ENCODE data around the gene DCTD. TPM values are rescaled to one million over a fixed set of nuclear protein-coding genes. Genes with fewer than 3 reads are reported as not detected.

Gene DCTD
- total RNA-seq, 1 experiment from 2014 or later: 168 TPM

GRCh38 chr4:182876427-182876826 is 40.8 kb downstream of the DCTD start:
- ChIA-PET CTCF (no interaction called here), POLR2A (no interaction called here)
- no TSS peak for BruUV-seq (replicated peaks)
- H3K27me3 Mint-ChIP-seq (ENCODE audit: insufficient read depth, unreplicated experiment): no peaks in the 10 kb centered on the region
- H3K9me3 Mint-ChIP-seq (ENCODE audit: unreplicated experiment): no peaks in the 10 kb centered on the region
- peaks cover 10% of the 10 kb centered on the region for H3K36me3 Mint-ChIP-seq (ENCODE audit: insufficient read depth, unreplicated experiment)
- TF ChIP-seq, protein P1, sequence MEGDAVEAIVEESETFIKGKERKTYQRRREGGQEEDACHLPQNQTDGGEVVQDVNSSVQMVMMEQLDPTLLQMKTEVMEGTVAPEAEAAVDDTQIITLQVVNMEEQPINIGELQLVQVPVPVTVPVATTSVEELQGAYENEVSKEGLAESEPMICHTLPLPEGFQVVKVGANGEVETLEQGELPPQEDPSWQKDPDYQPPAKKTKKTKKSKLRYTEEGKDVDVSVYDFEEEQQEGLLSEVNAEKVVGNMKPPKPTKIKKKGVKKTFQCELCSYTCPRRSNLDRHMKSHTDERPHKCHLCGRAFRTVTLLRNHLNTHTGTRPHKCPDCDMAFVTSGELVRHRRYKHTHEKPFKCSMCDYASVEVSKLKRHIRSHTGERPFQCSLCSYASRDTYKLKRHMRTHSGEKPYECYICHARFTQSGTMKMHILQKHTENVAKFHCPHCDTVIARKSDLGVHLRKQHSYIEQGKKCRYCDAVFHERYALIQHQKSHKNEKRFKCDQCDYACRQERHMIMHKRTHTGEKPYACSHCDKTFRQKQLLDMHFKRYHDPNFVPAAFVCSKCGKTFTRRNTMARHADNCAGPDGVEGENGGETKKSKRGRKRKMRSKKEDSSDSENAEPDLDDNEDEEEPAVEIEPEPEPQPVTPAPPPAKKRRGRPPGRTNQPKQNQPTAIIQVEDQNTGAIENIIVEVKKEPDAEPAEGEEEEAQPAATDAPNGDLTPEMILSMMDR (IDR thresholded peaks at IDR 0.05; ENCODE audit: unreplicated experiment): no peak
- intact Hi-C loops (cut with micrococcal nuclease): no loop called here
- DNase-seq (ENCODE audit: unreplicated experiment): no peak
- no peaks in the 10 kb centered on the region for H3K4me1 Mint-ChIP-seq (ENCODE audit: insufficient read depth, unreplicated experiment)
- no peak overlapping the region for H3K4me3 Mint-ChIP-seq (ENCODE audit: unreplicated experiment)
- no peak overlapping the region for H3K27ac Mint-ChIP-seq (ENCODE audit: low read depth, unreplicated experiment)

- Mint-ChIP-seq H3K9me3 (ENCODE audit: unreplicated experiment) (no peaks in the 10 kb centered on the region), H3K36me3 (ENCODE audit: insufficient read depth, unreplicated experiment) (peaks cover 10% of the 10 kb centered on the region), H3K4me1 (ENCODE audit: insufficient read depth, unreplicated experiment) (no peaks in the 10 kb centered on the region), H3K27me3 (ENCODE audit: insufficient read depth, unreplicated experiment) (no peaks in the 10 kb centered on the region), H3K27ac (ENCODE audit: low read depth, unreplicated experiment) (no peak overlapping the region), H3K4me3 (ENCODE audit: unreplicated experiment) (no peak overlapping the region)
- no peak for DNase-seq (ENCODE audit: unreplicated experiment)
- TF ChIP-seq, protein P1 (IDR thresholded peaks at IDR 0.05; ENCODE audit: unreplicated experiment): no peak
- POLR2A ChIA-PET: interaction anchor here (1.2 kb wide), 1 partner anchor 10 kb away, joined by 3 read pairs; no protein-coding TSS in a partner anchor
- intact Hi-C loops (cut with micrococcal nuclease): no loop called here
- CTCF ChIA-PET: interaction anchor here (0.6 kb wide), 2 partner anchors 171 to 1154 kb away, joined by 3 read pairs; no protein-coding TSS in a partner anchor
- BruUV-seq (replicated peaks): no TSS peak
These were observed 41.5 kb downstream of the DCTD start for GRCh38 chr4:182875453-182876405.

- no peak for DNase-seq (ENCODE audit: unreplicated experiment)
- Mint-ChIP-seq H3K4me3 (ENCODE audit: unreplicated experiment) (no peak overlapping the region), H3K36me3 (ENCODE audit: insufficient read depth, unreplicated experiment) (peaks cover 10% of the 10 kb centered on the region), H3K4me1 (ENCODE audit: insufficient read depth, unreplicated experiment) (no peaks in the 10 kb centered on the region), H3K27me3 (ENCODE audit: insufficient read depth, unreplicated experiment) (no peaks in the 10 kb centered on the region), H3K9me3 (ENCODE audit: unreplicated experiment) (no peaks in the 10 kb centered on the region), H3K27ac (ENCODE audit: low read depth, unreplicated experiment) (no peak overlapping the region)
- CTCF ChIA-PET: interaction anchor here (0.5 kb wide), 1 partner anchor 17 kb away, joined by 3 read pairs; no protein-coding TSS in a partner anchor
- TF ChIP-seq, protein P1 (IDR thresholded peaks at IDR 0.05; ENCODE audit: unreplicated experiment): no peak
- intact Hi-C loops (cut with micrococcal nuclease): no loop called here
- POLR2A ChIA-PET: interaction anchor here (1.2 kb wide), 1 partner anchor 10 kb away, joined by 3 read pairs; no protein-coding TSS in a partner anchor
- BruUV-seq (replicated peaks): no TSS peak
These were observed 42.3 kb downstream of the DCTD start for GRCh38 chr4:182874797-182875345.

- Mint-ChIP-seq H3K36me3 (ENCODE audit: insufficient read depth, unreplicated experiment) (peaks cover 10% of the 10 kb centered on the region), H3K4me3 (ENCODE audit: unreplicated experiment) (no peak overlapping the region), H3K4me1 (ENCODE audit: insufficient read depth, unreplicated experiment) (no peaks in the 10 kb centered on the region), H3K27me3 (ENCODE audit: insufficient read depth, unreplicated experiment) (no peaks in the 10 kb centered on the region), H3K9me3 (ENCODE audit: unreplicated experiment) (no peaks in the 10 kb centered on the region), H3K27ac (ENCODE audit: low read depth, unreplicated experiment) (no peak overlapping the region)
- TF ChIP-seq, protein P1 (IDR thresholded peaks at IDR 0.05; ENCODE audit: unreplicated experiment): no peak
- BruUV-seq (replicated peaks): no TSS peak
- intact Hi-C loops (cut with micrococcal nuclease): no loop called here
- CTCF ChIA-PET: interaction anchor here (0.5 kb wide), 1 partner anchor 16 kb away, joined by 3 read pairs; no protein-coding TSS in a partner anchor
- POLR2A ChIA-PET: interaction anchor here (1.2 kb wide), 1 partner anchor 9 kb away, joined by 3 read pairs; no protein-coding TSS in a partner anchor
- no peak for DNase-seq (ENCODE audit: unreplicated experiment)
These were observed 42.9 kb downstream of the DCTD start for GRCh38 chr4:182874304-182874751.

Measured in MCF 10A (cell line).